SK-N-SH (cell line): Measurements from ENCODE around the gene LMBR1. TPM values are rescaled to one million over a fixed set of nuclear protein-coding genes. Genes with fewer than 3 reads are reported as not detected.

ENCODE experiments used
- CTCF ChIA-PET: fragments of 300-600, 350-600 bp; formaldehyde crosslinking; extraction: SDS; loops from one replicate; lab custom pipeline; 2021; lab: Yijun Ruan, JAX
- POLR2A ChIA-PET: fragments of 350-600 bp; sonication (Branson Sonifier 250); formaldehyde crosslinking; extraction: SDS; loops from one replicate; lab custom pipeline; 2020; ENCODE audit warnings: antibody characterized with exemption, inconsistent platforms; lab: Yijun Ruan, JAX
- DNase-seq: peaks from one replicate; pipeline ENCODE4 v3.0.0; 2012
- H2AFZ ChIP-seq: fragments of 200-600 bp; sonication (generic); 2 replicates; pipeline ENCODE4 v1.8.1; 2016; ENCODE audit warnings: antibody characterized with exemption, mild to moderate bottlenecking, low read depth
- H3F3A ChIP-seq: fragments of 200-600 bp; sonication (generic); replicated peaks from 2 replicates; pipeline ENCODE3; 2016; ENCODE audit warnings: antibody characterized with exemption, mild to moderate bottlenecking; ENCODE audit not compliant: insufficient read depth
- H3K27ac ChIP-seq, 2 experiments: fragments of 200-500 bp in 1 of 2; fragments of 200-600 bp in 1 of 2; sonication (Bioruptor generic) in 1 of 2; sonication (generic), shearing (Covaris generic) in 1 of 2; 2 replicates each; pipeline versions ENCODE4 v1.5.1 to v1.6.1; 2014 to 2016; ENCODE audit warnings: low read depth in 2 of 2, inconsistent platforms in 1 of 2, low read length in 1 of 2, mild to moderate bottlenecking in 1 of 2, mixed read lengths in 1 of 2
- H3K27me3 ChIP-seq: fragments of 200-600 bp; sonication (generic), shearing (Covaris generic); 2 replicates; pipeline ENCODE4 v1.6.1; 2016; ENCODE audit warnings: mixed run types; ENCODE audit not compliant: insufficient read depth
- H3K36me3 ChIP-seq, 2 experiments: fragments of 200-500 bp in 1 of 2; fragments of 200-600 bp in 1 of 2; sonication (Bioruptor generic) in 1 of 2; sonication (generic) in 1 of 2; replicated peaks in 1 of 2; 2 replicates each; pipeline versions ENCODE3 to v1.5.1; 2014 to 2016; ENCODE audit warnings: low read length in 1 of 2, mild to moderate bottlenecking in 1 of 2; ENCODE audit not compliant: insufficient read depth in 2 of 2, control insufficient read depth in 1 of 2
- H3K4me1 ChIP-seq, 2 experiments: fragments of 200-500 bp in 1 of 2; fragments of 200-600 bp in 1 of 2; sonication (Bioruptor generic) in 1 of 2; sonication (generic), shearing (Covaris generic) in 1 of 2; 2 replicates each; pipeline versions ENCODE4 v1.5.1 to v1.6.1; 2014 to 2016; ENCODE audit warnings: low read depth in 1 of 2, low read length in 1 of 2, mixed run types in 1 of 2; ENCODE audit not compliant: insufficient read depth in 2 of 2, control insufficient read depth in 1 of 2
- H3K4me2 ChIP-seq: fragments of 200-600 bp; sonication (generic), shearing (Covaris generic); 2 replicates; pipeline ENCODE4 v1.6.1; 2017; ENCODE audit warnings: mixed run types
- H3K4me3 ChIP-seq, 2 experiments: fragments of 200-500 bp in 1 of 2; fragments of 200-600 bp in 1 of 2; sonication (Bioruptor generic) in 1 of 2; sonication (generic), shearing (Covaris generic) in 1 of 2; 2 replicates each; pipeline versions ENCODE4 v1.5.1 to v1.8.1; 2014 to 2016; ENCODE audit warnings: low read depth in 2 of 2, inconsistent platforms in 1 of 2, low read length in 1 of 2, mild to moderate bottlenecking in 1 of 2, mixed read lengths in 1 of 2, moderate library complexity in 1 of 2
- H3K79me2 ChIP-seq: fragments of 200-600 bp; sonication (generic); 2 replicates; pipeline ENCODE4 v1.8.1; 2017; ENCODE audit warnings: mild to moderate bottlenecking; ENCODE audit not compliant: insufficient read depth
- H3K9ac ChIP-seq: fragments of 200-600 bp; sonication (generic); 2 replicates; pipeline ENCODE4 v1.6.1; 2017; ENCODE audit warnings: mixed run types
- H3K9me2 ChIP-seq: fragments of 200-600 bp; sonication (generic); 2 replicates; pipeline ENCODE4 v1.6.1; 2017; ENCODE audit warnings: mixed run types
- H3K9me3 ChIP-seq: fragments of 200-600 bp; sonication (generic); 2 replicates; pipeline ENCODE4 v1.6.1; 2017; ENCODE audit warnings: mixed run types, mild to moderate bottlenecking, moderate library complexity
- H4K20me1 ChIP-seq: fragments of 200-600 bp; sonication (generic); 2 replicates; pipeline ENCODE4 v1.6.1; 2017; ENCODE audit warnings: mild to moderate bottlenecking, mixed run types; ENCODE audit not compliant: insufficient read depth
- EP300 ChIP-seq, 2 experiments: IDR thresholded peaks; 2 replicates each; pipeline versions ENCODE4 v1.4.0 to v1.6.1; 2012; ENCODE audit warnings: borderline replicate concordance in 1 of 2, low read depth in 1 of 2, low read length in 1 of 2
- EZH2phosphoT487 ChIP-seq: fragments of 200-600 bp; sonication (generic); IDR thresholded peaks from 2 replicates; pipeline ENCODE4 v1.6.1; 2017; ENCODE audit warnings: low read depth, mixed run types, mild to moderate bottlenecking, antibody characterized with exemption, moderate library complexity, borderline replicate concordance
- FOSL2 ChIP-seq: IDR thresholded peaks from 2 replicates; pipeline ENCODE4 v1.4.0; 2012; ENCODE audit warnings: low read depth, mild to moderate bottlenecking, moderate library complexity, borderline replicate concordance
- FOXJ3 ChIP-seq: sonication (generic); formaldehyde crosslinking; IDR thresholded peaks from 2 replicates; pipeline ENCODE4 v1.5.1; 2020; ENCODE audit warnings: mild to moderate bottlenecking, missing genetic modification reagents
- FOXM1 ChIP-seq: IDR thresholded peaks from 2 replicates; pipeline ENCODE4 v1.4.0; 2012; ENCODE audit warnings: low read depth, mild to moderate bottlenecking
- GABPA ChIP-seq: IDR thresholded peaks from 2 replicates; pipeline ENCODE4 v1.4.0; 2012; ENCODE audit warnings: low read depth, mild to moderate bottlenecking
- MXI1 ChIP-seq: IDR thresholded peaks from 2 replicates; pipeline ENCODE4 v1.6.1; 2012; ENCODE audit warnings: mild to moderate bottlenecking, low read depth, low read length, improper control_type of control experiment
- NRF1 ChIP-seq: IDR thresholded peaks from 2 replicates; pipeline ENCODE4 v1.6.1; 2012; ENCODE audit warnings: low read depth, mild to moderate bottlenecking, low read length
- PBX3 ChIP-seq: IDR thresholded peaks from 2 replicates; pipeline ENCODE4; 2012
- RAD21 ChIP-seq: IDR thresholded peaks from 2 replicates; pipeline ENCODE4 v1.6.1; 2012; ENCODE audit warnings: mild to moderate bottlenecking, low read length
- RCOR1 ChIP-seq: fragments of 150-350 bp; IDR thresholded peaks from 2 replicates; pipeline ENCODE4 v1.6.1; 2017; ENCODE audit warnings: antibody characterized with exemption, low read length
- RFX5 ChIP-seq: IDR thresholded peaks from 2 replicates; pipeline ENCODE4 v1.6.1; 2012; ENCODE audit warnings: mild to moderate bottlenecking, improper control_type of control experiment, low read length
- SMC3 ChIP-seq: IDR thresholded peaks from 2 replicates; pipeline ENCODE4 v1.6.1; 2012; ENCODE audit warnings: low read depth, low read length, improper control_type of control experiment
- TAF1 ChIP-seq: IDR thresholded peaks from 2 replicates; pipeline ENCODE4 v1.6.1; 2012; ENCODE audit warnings: low read depth, mild to moderate bottlenecking, low read length, moderate library complexity, borderline replicate concordance
- USF2 ChIP-seq: fragments of 150-350 bp; IDR thresholded peaks from 2 replicates; pipeline ENCODE4 v1.6.1; 2017; ENCODE audit warnings: antibody characterized with exemption, low read length, low read depth, borderline replicate concordance
- YY1 ChIP-seq: IDR thresholded peaks from 2 replicates; pipeline ENCODE4 v1.4.0; 2012; ENCODE audit warnings: low read depth, mild to moderate bottlenecking
- WGBS: methylation state at CpG from one replicate; pipeline ENCODE4 v1.1.6; 2017; ENCODE audit warnings: low lambda C conversion rate; 5-methylcytosine and 5-hydroxymethylcytosine counted together
- polyA plus RNA-seq, 3 experiments: library from polyadenylated mRNA; depleted of rRNA; stranded (reverse); fragments of >200 nt; gene quantifications; 2 replicates each; pipeline ENCODE4 v1.2.3, GENCODE V29; 2012
- TF ChIP-seq, protein P1 (sequence below): IDR thresholded peaks from 2 replicates; pipeline ENCODE4 v1.4.0; 2012; ENCODE audit warnings: low read depth, borderline replicate concordance
- TF ChIP-seq, protein P2 (sequence below): IDR thresholded peaks from 2 replicates; pipeline ENCODE4 v1.4.0; 2012; ENCODE audit warnings: low read depth

Gene LMBR1
- polyA plus RNA-seq, 1 of the 3 experiments (the other 2 are of a cell fraction), result 24.6 TPM

- ChIA-PET CTCF (interaction anchor here (0.6 to 1.9 kb wide), 6 partner anchors 8 to 225 kb away, joined by 3 to 5 read pairs (median 4); no protein-coding TSS in a partner anchor), POLR2A (interaction anchor here (1.7 kb wide), 1 partner anchor 8 kb away, joined by 5 read pairs; no protein-coding TSS in a partner anchor)
- Histone ChIP-seq H4K20me1 (no peaks in the 10 kb centered on the region), H3K36me3 (peaks cover 39 to 40% of the 10 kb centered on the region in 2 experiments), H3F3A (peaks cover 4% of the 10 kb centered on the region), H3K9ac (no peak overlapping the region), H3K4me2 (no peak overlapping the region), H3K27ac (no peak overlapping the region), H3K27me3 (no peaks in the 10 kb centered on the region), H3K4me3 (no peak overlapping the region), H3K4me1 (no peaks in the 10 kb centered on the region), H2AFZ (no peak overlapping the region), H3K79me2 (no peaks in the 10 kb centered on the region), H3K9me2 (no peaks in the 10 kb centered on the region), H3K9me3 (peaks cover 17% of the 10 kb centered on the region)
- no peak for DNase-seq
- whole genome bisulfite sequencing, result 92% methylated on average over 7 of the region's 7 CpGs
- no peak for TF ChIP-seq EP300 (IDR thresholded peaks at IDR 0.05; ENCODE audit: borderline replicate concordance in 1 of 2, low read depth in 1 of 2, low read length in 1 of 2)
- no peak for TF ChIP-seq RCOR1
- TF ChIP-seq, protein P1, sequence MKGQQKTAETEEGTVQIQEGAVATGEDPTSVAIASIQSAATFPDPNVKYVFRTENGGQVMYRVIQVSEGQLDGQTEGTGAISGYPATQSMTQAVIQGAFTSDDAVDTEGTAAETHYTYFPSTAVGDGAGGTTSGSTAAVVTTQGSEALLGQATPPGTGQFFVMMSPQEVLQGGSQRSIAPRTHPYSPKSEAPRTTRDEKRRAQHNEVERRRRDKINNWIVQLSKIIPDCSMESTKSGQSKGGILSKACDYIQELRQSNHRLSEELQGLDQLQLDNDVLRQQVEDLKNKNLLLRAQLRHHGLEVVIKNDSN, result no peak
- TF ChIP-seq, protein P2, sequence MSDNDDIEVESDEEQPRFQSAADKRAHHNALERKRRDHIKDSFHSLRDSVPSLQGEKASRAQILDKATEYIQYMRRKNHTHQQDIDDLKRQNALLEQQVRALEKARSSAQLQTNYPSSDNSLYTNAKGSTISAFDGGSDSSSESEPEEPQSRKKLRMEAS, result no peak
- TF ChIP-seq YY1, result no peak
- no peak for TF ChIP-seq FOXM1
- TF ChIP-seq SMC3, result no peak
- no peak for TF ChIP-seq MXI1
- no peak for TF ChIP-seq RAD21
- TF ChIP-seq RFX5, result no peak
- TF ChIP-seq NRF1, result no peak
- TF ChIP-seq PBX3, result no peak
- no peak for TF ChIP-seq TAF1
- TF ChIP-seq FOXJ3 (CRISPR knock-in tag), result no peak
- TF ChIP-seq USF2, result no peak
- TF ChIP-seq GABPA, result no peak
- TF ChIP-seq FOSL2, result no peak
- TF ChIP-seq EZH2phosphoT487, result no peak
Measured at GRCh38 chr7:156735851-156736250, 157.1 kb downstream of the LMBR1 start.
